Measurements from ENCODE around the gene ZSWIM5.

- TF ChIP-seq, protein P1, sequence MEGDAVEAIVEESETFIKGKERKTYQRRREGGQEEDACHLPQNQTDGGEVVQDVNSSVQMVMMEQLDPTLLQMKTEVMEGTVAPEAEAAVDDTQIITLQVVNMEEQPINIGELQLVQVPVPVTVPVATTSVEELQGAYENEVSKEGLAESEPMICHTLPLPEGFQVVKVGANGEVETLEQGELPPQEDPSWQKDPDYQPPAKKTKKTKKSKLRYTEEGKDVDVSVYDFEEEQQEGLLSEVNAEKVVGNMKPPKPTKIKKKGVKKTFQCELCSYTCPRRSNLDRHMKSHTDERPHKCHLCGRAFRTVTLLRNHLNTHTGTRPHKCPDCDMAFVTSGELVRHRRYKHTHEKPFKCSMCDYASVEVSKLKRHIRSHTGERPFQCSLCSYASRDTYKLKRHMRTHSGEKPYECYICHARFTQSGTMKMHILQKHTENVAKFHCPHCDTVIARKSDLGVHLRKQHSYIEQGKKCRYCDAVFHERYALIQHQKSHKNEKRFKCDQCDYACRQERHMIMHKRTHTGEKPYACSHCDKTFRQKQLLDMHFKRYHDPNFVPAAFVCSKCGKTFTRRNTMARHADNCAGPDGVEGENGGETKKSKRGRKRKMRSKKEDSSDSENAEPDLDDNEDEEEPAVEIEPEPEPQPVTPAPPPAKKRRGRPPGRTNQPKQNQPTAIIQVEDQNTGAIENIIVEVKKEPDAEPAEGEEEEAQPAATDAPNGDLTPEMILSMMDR (IDR thresholded peaks at IDR 0.05), result no peak
- no peak for TF ChIP-seq EZH2 (IDR thresholded peaks at IDR 0.05; ENCODE audit: borderline replicate concordance, insufficient read depth, low read depth, low read length, poor library complexity, severe bottlenecking)
Measured at GRCh38 chr1:45009296-45009865, 197.0 kb downstream of the ZSWIM5 start.
